GM21367 (cell line): ENCODE results near the gene SNRPN.
"Not testable (repeated sequence)": the region's sequence is repeated elsewhere in the genome, so short reads cannot be mapped to it uniquely, and the experiment has no call there.

Source experiments
- ATAC-seq: cut with Tn5 transposase; IDR thresholded peaks from one replicate; pipeline ENCODE4 v1.9.1; 2021; ENCODE audit not compliant: unreplicated experiment

Gene SNRPN

DNA sequence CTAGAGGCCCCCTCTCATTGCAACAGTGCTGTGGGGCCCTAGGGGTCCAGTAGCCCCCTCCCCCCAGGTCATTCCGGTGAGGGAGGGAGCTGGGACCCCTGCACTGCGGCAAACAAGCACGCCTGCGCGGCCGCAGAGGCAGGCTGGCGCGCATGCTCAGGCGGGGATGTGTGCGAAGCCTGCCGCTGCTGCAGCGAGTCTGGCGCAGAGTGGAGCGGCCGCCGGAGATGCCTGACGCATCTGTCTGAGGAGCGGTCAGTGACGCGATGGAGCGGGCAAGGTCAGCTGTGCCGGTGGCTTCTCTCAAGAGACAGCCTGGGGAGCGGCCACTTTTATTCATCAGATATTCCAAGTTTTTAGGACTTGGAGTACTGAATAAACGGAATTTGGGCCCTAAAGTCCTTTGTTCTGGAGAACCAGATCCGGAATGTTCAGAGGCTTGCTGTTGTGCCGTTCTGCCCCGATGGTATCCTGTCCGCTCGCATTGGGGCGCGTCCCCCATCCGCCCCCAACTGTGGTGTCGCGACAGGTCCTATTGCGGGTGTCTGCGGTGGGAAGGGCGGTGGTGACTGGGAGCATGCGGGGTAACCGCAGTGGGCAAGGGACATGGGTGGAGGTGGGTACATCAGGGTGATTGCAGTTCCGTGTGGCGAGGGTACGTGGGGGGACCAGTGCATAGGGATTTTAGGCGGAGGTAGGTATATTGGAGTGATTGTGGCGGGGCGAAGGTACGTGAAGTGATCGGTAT, at the start of gene SNRPN, which contains the start of gene SNURF:
TSS of gene SNRPN (plus strand) at position 205 of the 748 bp plus-strand sequence. CDS start 19,467 bp downstream, outside the sequence.
TSS of gene SNURF (plus strand) at position 205 of the 748 bp plus-strand sequence. CDS start at position 267, 62 bp downstream.
- ATAC-seq: no peak

DNA sequence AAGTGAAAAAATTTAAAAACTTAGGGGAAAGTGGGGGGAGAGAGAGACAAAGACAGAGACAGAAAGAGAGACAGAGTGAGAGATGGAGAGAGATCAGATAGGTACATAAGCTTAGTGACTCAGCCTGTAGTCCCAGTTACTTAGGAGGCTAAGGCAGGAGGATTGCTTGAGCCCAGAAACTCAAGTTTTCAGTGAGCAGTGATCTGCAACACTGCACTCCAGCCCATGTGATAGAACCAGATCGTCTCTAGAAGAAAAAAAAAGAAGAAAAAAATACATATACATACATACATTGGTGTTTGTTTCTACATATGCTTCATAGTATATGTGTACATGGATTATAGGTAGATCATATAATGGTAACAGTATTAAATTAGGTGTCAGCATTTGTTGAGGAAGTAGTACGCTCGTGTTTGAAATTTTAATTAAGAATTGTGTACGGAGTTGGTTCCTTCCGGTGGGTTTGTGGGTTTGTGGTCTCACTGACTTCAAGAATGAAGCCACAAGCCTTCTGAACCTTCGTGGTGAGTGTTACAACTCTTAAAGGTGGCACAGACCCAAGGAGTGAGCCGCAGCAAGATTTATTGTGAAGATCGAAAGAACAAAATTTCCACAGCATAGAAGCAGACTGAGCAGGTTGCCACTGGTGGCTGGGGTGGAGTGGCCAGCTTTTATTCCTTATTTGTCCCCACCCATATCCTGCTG, 38.3 kb upstream of the SNRPN start:
- ATAC-seq: no peak

DNA sequence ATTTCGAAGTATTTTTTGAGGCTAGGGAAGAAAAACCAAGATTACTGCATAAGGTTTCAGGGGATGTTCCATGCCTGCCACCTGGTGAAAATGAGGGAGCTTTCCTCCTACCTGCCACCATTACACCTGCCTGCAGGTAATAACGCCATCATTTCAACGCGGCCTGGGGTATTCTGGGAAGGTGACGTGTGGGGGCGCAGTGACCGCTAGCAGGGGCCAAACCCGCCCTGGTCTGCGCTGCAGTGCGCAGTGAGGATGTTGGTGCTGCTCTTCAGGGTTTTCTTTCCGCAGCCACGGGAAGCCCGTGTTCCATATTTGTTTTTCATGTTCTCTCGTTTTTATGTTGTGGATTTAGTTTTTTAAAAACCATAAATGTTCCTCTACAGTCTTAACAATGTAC, 37.4 kb upstream of the SNRPN start:
- ATAC-seq: no peak

DNA sequence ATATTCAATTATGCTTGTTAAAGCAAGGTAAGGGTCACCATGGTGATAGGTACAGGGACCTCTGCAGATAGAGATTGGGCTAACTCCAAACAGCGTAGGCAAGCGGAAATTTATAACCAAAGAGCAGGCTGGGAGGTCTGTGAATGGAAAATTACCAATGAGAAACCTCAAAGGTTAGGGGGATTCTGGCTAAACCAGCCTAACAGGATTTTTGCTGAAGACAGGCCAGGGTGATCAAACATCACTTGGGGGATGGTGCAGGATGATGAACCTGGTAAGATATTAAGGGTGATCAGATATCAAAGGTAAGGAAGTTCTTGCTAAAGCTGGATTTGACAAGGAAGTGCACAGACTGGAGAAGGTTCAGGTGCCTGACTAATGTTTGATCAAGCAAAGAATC, 35.3 kb upstream of the SNRPN start:
- no peak for ATAC-seq

DNA sequence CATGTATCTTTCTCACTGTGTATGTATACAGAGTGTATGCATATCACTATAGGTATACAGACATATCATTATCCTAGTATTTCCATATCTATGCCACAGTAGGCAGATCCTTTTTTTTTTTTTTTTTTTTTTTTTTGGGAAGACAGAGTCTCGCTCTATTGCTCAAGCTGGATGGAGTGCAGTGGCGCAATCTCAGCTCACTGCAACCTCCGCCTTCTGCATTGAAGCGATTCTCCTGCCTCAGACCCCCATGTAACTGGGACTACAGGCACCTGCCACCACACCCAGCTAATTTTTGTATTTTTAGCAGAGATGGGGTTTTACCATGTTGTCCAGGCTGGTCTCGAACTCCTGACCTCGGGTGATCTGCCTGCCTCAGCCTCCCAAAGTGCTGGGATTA, 32.0 kb upstream of the SNRPN start:
- not testable (repeated sequence) for ATAC-seq

DNA sequence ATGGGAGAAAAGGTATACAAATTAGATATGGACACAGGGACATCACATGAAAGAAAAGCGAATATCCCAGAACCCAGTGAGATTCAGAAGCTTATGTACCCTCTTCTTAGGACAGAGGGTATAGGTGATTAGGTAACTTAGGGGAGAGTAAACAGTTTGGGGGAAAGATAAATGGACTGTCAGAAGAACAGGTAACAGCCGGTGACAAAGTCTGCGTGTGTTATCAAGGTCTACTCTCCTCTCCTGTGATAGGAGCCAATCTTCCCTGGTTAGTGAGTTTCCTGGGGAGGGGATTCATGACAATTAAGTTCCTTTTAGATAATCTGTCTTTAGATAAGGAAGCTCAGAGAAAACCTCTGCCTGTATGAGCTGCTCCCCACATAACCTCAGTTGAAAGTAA, 30.6 kb upstream of the SNRPN start:
- ATAC-seq: no peak

DNA sequence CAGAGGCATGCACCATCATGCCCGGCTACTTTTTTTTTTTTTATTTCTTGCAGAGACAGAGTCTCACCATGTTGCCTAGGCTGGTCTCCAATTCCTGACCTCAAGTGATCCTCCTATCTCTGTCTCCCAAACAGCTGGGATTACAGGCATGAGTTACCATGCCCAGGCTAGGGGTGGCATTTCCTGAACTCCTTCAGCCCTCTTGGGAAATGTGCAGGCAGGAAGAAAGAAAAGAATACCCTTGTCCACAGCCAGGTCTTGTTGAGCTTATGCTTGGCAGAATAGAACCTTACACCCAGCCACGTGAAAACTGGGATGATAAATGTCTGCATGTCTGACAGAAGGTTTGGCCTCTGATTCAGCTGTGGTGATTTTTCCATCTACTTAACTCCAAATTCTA, 30.2 kb upstream of the SNRPN start:
- ATAC-seq: no peak

DNA sequence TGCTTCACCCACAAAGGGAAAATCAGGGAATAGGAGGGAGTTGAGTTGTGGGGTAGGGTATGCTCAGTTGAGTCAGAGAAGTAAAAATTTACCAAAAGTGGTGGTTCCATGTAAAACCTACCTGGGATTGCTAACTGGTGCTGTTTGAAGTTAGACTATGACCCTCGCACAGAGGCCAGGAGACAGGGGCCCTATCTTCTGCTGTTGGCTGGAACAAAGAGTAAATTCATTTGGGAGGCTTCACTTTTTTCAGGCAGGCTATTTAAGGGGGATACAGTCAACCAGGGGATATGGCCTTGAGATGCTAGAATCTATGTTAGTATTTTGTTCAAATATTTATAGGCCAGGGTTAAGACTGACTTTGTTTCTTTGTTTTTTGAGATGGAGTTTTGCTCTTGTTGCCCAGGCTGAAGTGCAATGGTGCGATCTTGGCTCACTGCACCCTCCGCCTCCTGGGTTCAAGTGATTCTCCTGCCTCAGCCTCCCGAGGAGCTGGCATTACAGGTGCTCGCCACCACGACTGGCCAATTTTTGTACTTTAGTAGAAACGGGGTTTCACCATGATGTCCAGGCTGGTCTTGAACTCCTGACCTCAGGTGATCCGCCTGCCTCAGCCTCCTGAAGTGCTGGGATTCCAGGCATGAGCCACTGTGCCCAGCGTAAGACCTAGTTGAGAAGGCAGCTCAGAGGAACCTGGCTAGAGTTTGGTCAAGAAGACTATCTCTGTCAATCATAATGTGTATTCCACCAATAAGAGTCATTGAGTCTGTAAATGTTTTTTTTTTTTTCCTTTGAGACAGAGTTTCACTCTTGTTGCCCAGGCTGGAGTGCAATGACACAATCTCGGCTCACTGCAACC, 22.7 kb upstream of the SNRPN start:
- not testable (repeated sequence) for ATAC-seq

DNA sequence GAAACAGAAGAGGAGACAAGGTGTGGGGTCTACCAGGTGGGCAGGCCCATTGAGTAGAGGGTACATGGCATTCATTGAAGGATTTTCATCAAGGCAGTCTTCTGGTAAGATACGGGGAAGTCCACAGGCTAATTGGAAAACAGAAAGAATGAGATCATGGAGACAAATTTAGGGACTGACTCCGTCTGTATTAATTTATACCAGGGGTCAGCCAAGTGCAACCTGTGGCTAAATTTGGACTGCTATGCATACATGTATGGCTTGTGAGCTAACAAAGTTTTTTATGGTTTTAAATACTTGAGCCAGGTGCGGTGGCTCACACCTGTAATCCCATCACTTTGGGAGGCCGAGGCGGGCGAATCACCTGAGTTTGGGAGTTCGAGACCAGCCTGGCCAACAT, 21.1 kb upstream of the SNRPN start:
- ATAC-seq: no peak

DNA sequence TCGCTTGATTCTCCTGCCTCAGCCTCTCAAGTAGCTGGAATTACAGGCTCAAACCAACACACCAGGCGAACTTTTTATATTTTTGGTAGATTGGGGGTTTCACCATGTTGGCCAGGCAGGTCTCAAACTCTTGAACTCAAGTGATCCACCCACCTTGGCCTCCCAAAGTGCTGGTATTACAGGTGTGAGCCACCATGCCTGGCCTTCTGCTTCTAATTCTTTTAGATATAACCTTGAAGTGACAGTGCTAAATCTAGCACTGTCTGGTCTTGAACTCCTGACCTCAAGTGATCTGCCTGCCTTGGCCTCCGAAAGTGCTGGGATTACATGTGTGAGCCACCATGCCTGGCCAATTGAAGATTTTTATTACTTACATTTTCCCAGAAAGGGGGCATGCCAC, 16.6 kb upstream of the SNRPN start:
- ATAC-seq: not testable (repeated sequence)

DNA sequence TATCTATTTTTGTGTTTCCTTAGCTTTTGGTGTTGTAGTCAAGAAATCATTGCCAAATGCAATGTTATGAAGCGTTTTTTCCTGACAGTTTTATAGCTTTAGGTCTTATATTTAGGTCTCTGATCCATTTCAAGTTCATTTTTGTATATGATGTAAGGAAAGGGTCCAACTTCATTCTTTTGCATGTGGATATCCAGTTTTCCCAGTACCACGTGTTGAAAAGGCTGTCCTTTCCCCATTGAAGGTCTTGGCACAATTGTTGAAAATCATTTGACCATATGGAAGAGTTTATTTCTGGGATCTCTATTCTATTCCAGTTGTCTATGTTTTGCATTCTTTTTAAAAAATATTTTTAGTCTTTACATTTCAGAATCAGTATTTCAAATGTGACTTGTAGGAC, 14.6 kb upstream of the SNRPN start:
- ATAC-seq: no peak

DNA sequence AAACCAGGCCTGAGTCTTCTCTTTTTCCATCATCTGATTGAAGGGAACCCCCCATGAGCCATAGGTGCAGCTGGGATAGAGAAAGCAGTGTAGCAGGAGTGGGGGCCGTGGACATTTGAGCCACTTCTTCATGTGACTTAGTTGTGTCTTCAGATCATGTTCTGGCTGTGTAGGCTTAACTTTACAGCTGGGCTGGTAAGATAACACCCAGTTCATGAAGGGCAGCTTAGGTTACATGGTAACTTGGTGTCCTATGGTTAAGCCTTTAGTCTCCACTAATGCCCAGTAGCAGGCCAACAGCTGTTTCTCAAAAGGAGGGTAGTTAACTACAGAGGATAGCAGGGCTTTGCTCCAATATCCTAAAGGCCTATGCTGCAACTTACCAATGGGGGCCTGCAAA, 11.4 kb upstream of the SNRPN start:
- ATAC-seq: no peak

DNA sequence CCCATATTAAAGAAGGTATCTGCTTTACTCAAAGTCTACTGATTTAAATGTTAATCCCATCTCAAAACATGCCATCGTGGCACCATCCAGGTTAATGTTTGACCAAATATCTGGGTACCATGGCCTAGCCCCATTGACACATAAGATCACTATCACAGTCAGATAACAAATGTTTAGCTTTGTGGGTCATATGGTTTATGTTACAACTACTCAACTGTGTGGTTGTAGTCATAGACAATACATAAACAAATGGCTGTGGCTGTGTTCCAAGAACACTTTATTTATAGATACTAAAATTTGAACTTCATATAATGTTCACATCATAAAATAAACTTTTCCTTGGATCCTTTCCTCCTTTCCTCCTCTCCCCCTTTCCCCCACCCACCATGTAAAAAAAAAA, 9.8 kb upstream of the SNRPN start:
- no peak for ATAC-seq

DNA sequence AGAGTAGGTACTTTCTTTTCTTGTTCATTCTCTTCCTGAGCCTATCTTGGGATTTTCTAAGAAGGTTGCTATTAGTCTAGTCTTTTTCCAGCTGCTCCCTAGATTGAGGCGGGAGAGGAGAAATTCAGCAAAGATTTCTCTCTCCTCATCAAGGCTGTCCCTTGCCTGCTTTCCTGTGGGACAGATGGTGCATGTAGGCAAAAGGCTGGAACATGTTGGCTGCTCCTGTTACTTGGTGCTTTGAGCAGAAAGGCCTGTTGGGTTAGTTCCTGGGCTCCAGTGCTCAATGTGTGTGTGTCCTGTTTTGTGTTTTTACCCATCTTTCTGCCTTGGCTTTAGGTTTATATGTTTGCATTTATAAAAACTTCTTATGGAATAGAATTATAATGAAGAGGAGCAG, 9.1 kb upstream of the SNRPN start:
- ATAC-seq: no peak

DNA sequence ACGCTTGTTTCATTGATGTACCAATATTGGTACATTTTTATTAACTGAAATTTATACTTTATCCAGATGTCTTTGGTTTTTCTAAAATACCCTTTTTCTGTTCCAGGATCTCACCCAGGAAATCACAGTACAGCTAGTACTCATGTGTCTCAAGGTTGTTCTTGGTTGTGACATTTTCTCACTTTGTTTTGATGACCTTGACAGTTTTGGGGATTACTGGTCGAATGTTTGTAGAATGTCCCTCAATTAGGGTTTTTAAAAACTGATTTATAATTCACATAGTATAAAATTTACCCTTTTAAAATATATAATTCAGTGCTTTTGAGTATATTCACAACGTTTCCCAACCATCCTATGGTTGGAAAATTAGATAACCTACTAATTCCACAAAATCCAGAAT, 6.3 kb upstream of the SNRPN start:
- ATAC-seq: no peak

DNA sequence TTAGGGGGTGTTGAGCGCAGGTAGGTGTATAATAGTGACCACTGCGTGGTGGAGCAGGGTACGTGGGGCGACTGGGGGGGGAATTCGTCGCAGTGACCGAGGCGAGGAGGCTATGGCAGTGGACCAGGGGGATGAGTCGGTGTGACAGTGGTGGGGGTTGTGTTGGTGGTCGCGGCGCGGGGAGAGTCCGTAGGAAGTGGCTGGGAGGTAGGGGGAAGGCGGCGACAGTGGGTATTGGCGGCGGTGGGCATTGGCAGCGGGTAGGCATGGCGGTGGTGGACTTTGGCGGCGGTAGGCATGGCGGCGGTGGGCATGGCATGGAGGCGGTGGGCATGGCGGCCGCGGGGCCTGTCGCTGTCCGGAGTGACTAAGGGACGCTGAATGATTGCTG, 739 bp downstream of the SNRPN start:
- no peak for ATAC-seq

DNA sequence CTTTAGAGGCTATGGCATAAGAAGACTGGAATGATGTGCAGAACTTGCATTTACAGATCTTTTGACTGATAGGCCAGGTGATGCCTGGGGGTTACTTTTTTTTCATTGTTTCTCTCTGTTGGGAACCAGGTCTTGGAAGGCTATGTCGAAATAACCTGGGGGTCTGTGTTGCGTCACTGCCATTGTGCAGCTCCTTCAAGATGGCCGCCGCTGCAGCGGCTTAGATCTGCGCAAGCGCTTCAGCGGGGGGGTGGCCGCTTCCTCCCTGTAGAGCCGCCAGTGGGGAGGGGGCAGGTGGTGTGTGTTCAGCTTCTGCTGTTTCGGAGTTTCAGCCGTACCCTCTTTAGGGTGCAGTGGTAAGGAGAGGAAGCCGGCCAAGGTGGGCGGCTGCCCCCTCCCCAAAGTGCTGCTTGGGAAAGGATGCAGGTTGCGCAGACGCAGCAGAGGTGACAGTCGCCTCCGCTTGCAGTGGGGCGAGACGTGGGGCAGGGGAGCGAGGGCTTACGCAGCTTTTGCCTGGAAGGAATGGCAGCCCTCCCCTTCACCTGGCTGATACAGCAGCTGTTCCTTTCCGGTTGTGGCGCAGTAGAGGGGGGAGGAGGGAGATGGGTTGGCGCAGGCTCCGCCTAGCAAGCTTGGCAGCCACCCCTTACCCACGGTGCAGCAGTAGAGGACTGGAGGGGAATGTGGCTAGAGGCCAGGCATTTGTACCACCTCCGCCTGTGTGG, 1.5 kb downstream of the SNRPN start:
- peak; percentile 76 for ATAC-seq

DNA sequence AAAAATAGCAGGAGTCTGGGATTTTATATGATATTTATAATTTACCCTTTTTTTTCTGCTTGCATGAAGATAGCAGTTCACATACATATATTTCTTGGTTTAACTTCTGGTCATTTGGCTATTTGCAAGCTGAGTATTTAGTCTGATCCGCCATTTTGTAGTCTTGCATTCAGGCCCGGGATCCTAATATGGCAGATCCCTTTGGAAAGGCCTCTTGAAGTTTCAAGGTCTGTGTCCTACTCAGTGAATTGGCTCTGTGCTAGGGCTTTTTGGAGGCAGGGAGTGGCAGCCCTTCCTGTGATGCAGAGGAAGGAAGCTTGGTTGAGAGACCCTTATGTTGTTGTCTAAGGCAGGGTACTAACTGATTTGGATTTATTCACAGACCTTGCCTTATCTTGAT, 2.9 kb downstream of the SNRPN start:
- no peak for ATAC-seq

DNA sequence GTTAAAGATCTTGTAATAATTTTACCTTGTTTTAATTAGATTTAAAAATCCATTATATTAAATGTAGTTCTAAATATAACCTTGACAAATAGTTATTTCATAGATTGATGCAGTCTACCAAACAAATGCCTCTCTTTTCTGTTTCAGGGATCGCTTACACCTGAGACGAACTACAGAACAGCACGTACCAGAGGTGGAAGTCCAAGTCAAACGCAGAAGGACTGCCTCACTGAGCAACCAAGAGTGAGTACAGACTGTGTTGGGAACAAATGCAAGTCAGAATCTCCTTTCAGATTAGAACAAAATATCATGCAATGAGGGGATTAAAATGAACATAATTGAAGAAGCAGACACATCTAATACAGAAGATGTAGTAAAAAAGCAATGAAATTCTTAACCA, 7.2 kb downstream of the SNRPN start:
- ATAC-seq: no peak

DNA sequence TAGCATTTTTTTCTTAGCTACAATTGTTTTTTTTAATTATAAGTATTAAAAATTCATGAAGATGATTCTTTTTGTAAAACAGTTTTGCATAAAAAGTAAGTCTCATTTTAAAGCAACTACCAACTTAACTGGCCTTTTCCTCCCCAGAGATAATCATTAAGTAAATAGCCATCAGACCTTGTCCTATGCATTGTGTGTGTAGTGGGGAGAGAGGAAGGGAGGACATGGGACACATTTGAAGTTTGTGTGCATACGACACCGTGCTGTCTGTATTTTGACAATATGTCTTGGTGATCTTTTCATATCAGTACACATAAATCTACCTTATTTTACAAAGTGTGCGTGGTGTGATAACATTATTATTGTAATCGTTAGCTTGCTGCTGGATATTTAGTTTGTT, 8.1 kb downstream of the SNRPN start:
- no peak for ATAC-seq
